Glutamatergic neuron (in vitro differentiated cells): ENCODE data around the gene IMP3. TPM values are rescaled to one million over a fixed set of nuclear protein-coding genes. Genes with fewer than 3 reads are reported as not detected.
"Not testable (repeated sequence)": the region's sequence is repeated elsewhere in the genome, so short reads cannot be mapped to it uniquely, and the experiment has no call there.

Experiments
- DNase-seq: peaks from one replicate; pipeline ENCODE4 v3.0.0; 2022
- H3K27ac Mint-ChIP-seq: one replicate; pipeline ENCODE4 v1.8.0; 2020; ENCODE audit warnings: mild to moderate bottlenecking, mixed read lengths, inconsistent platforms; ENCODE audit not compliant: unreplicated experiment
- H3K27me3 Mint-ChIP-seq: one replicate; pipeline ENCODE4 v1.8.0; 2020; ENCODE audit warnings: mild to moderate bottlenecking, moderate library complexity, mixed read lengths, inconsistent platforms; ENCODE audit not compliant: unreplicated experiment
- H3K36me3 Mint-ChIP-seq: one replicate; pipeline ENCODE4 v1.8.0; 2020; ENCODE audit warnings: mild to moderate bottlenecking, mixed read lengths, inconsistent platforms; ENCODE audit not compliant: unreplicated experiment
- H3K4me1 Mint-ChIP-seq: one replicate; pipeline ENCODE4 v1.8.0; 2020; ENCODE audit warnings: mild to moderate bottlenecking, low read depth, mixed read lengths, inconsistent platforms; ENCODE audit not compliant: unreplicated experiment
- H3K4me3 Mint-ChIP-seq: one replicate; pipeline ENCODE4 v1.8.0; 2020; ENCODE audit warnings: mild to moderate bottlenecking, mixed read lengths, inconsistent platforms; ENCODE audit not compliant: unreplicated experiment
- H3K9me3 Mint-ChIP-seq: one replicate; pipeline ENCODE4 v1.8.0; 2020; ENCODE audit warnings: mild to moderate bottlenecking, moderate library complexity, mixed read lengths, inconsistent platforms; ENCODE audit not compliant: unreplicated experiment
- long read RNA-seq: library from polyadenylated mRNA; unstranded; transcript quantifications from one replicate; pipeline ENCODE4 v2.0.0, GENCODE V29; 2020; ENCODE audit not compliant: unreplicated experiment
- total RNA-seq: library from RNA; stranded (reverse); fragmentation: NEBNext Ultra II Directional; extraction: Animal tissue kit (Norgen Biotek cat#: 25700); gene quantifications from one replicate; pipeline ENCODE4 v1.2.1, GENCODE V29; 2021; ENCODE audit not compliant: unreplicated experiment
- TF ChIP-seq, protein P1 (sequence below): fragments of 200-600 bp; sonication (generic); IDR thresholded peaks from one replicate; pipeline ENCODE4 v1.5.0; 2021; ENCODE audit not compliant: partially characterized antibody, unreplicated experiment

Gene IMP3
- total RNA-seq = 33.6 TPM
- long read RNA-seq, transcript IMP3-202 (1 exons, 1,237 nt) = major isoform, 49 of 50 reads
- long read RNA-seq, partial matches to known transcripts = 0 of 50 reads
- long read RNA-seq, other reads (novel, unspliced or antisense) = 1 of 50 reads

GRCh38 chr15:75639709-75640482, at the start of gene IMP3:
TSS of gene IMP3 (minus strand) at chr15:75640224. CDS start at chr15:75640168, 56 bp downstream.
- Mint-ChIP-seq H3K4me1 (peaks cover 5% of the 10 kb centered on the region), H3K27me3 (no peaks in the 10 kb centered on the region), H3K4me3 (peak within 1 kb of the TSS; percentile 92), H3K36me3 (no peaks in the 10 kb centered on the region), H3K9me3 (peaks cover 2% of the 10 kb centered on the region), H3K27ac (peak within 1 kb of the TSS; percentile 73)
- DNase-seq = peak; percentile 93
- TF ChIP-seq, protein P1, sequence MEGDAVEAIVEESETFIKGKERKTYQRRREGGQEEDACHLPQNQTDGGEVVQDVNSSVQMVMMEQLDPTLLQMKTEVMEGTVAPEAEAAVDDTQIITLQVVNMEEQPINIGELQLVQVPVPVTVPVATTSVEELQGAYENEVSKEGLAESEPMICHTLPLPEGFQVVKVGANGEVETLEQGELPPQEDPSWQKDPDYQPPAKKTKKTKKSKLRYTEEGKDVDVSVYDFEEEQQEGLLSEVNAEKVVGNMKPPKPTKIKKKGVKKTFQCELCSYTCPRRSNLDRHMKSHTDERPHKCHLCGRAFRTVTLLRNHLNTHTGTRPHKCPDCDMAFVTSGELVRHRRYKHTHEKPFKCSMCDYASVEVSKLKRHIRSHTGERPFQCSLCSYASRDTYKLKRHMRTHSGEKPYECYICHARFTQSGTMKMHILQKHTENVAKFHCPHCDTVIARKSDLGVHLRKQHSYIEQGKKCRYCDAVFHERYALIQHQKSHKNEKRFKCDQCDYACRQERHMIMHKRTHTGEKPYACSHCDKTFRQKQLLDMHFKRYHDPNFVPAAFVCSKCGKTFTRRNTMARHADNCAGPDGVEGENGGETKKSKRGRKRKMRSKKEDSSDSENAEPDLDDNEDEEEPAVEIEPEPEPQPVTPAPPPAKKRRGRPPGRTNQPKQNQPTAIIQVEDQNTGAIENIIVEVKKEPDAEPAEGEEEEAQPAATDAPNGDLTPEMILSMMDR = no peak

- H3K27ac Mint-ChIP-seq, H3K9me3 Mint-ChIP-seq, H3K36me3 Mint-ChIP-seq, DNase-seq, H3K27me3 Mint-ChIP-seq, H3K4me3 Mint-ChIP-seq: not testable (repeated sequence)
- peaks cover 20% of the 10 kb centered on the region for H3K4me1 Mint-ChIP-seq
Measured at GRCh38 chr15:75689429-75689828, 49.4 kb upstream of the IMP3 start.

GRCh38 chr15:75688831-75689230, 48.8 kb upstream of the IMP3 start:
- DNase-seq = no peak
- TF ChIP-seq, protein P1 = no peak
- Mint-ChIP-seq H3K4me3 (no peak overlapping the region), H3K36me3 (no peaks in the 10 kb centered on the region), H3K9me3 (peaks cover 7% of the 10 kb centered on the region), H3K27ac (no peak overlapping the region), H3K27me3 (peaks cover 2% of the 10 kb centered on the region), H3K4me1 (peaks cover 17% of the 10 kb centered on the region)

GRCh38 chr15:75688278-75688557, 48.2 kb upstream of the IMP3 start:
- H3K4me3 Mint-ChIP-seq = no peak overlapping the region
- no peaks in the 10 kb centered on the region for H3K36me3 Mint-ChIP-seq
- H3K4me1 Mint-ChIP-seq = peaks cover 11% of the 10 kb centered on the region
- TF ChIP-seq, protein P1 = no peak
- peaks cover 7% of the 10 kb centered on the region for H3K9me3 Mint-ChIP-seq
- H3K27me3 Mint-ChIP-seq = peaks cover 2% of the 10 kb centered on the region
- DNase-seq = no peak
- no peak overlapping the region for H3K27ac Mint-ChIP-seq

DNA sequence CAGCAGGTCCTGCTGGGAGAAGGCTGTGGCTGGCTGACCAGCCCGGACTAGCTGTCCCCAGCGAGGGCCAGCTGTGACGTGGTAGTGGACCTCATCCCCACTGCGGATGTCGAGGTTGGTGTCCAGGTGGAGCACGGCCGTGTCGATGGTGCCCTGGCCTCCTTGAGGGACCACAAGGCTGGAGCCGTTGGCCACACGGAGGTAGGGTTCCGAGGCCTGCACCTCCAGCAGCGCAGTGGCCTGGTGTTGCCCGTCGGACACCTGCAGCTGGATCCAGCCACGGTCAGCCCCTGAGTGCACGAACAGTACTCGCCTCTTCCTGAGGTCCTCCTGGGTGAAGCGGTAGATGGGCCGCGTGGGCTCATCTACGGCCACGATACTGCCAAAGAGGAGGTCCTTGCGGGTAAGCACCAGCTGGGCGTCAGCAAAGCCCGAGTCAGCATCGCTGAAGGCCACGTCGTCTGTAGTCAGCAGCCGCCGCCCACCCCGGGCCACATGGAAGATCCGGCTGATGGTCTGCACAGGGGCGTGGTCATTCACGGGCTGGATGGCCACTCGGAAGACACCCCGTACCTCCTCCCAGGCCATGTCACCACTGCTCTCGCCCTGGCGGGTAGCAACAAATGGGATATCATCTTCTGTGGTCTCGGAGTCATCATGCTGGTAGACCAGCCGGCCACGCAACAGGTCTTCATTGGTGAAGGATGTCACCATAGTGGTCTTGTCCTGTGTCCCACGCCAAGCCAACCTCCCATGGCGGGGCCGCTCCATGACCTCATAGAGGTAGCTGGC, 47.7 kb upstream of the IMP3 start:
- H3K27me3 Mint-ChIP-seq = peaks cover 2% of the 10 kb centered on the region
- TF ChIP-seq, protein P1 = no peak
- DNase-seq = no peak
- no peak overlapping the region for H3K27ac Mint-ChIP-seq
- H3K9me3 Mint-ChIP-seq = peaks cover 7% of the 10 kb centered on the region
- H3K4me1 Mint-ChIP-seq = peaks cover 8% of the 10 kb centered on the region
- H3K4me3 Mint-ChIP-seq = no peak overlapping the region
- no peaks in the 10 kb centered on the region for H3K36me3 Mint-ChIP-seq
